Choroid plexus epithelial cell (primary cell): ENCODE results near the gene CPT1A.

ENCODE experiments used
- DNase-seq: peaks from one replicate; pipeline ENCODE4 v3.0.0-alpha.2; 2010; ENCODE audit warnings: low read depth
- H3K4me3 ChIP-seq: 2 replicates; pipeline ENCODE4 v1.5.1; 2011; ENCODE audit warnings: low read depth, mild to moderate bottlenecking, control low read depth, low read length, moderate library complexity
- CTCF ChIP-seq: conservative IDR thresholded peaks from 2 replicates; pipeline ENCODE4 v1.5.1; 2011; ENCODE audit warnings: low read depth, mild to moderate bottlenecking, control low read depth, inconsistent platforms, low read length, moderate library complexity

CPT1A gene

GRCh38 chr11:68828957-68829356 is 12.8 kb downstream of the CPT1A start:
- TF ChIP-seq CTCF: no peak
- no peak for DNase-seq
- H3K4me3 ChIP-seq: no peak overlapping the region

GRCh38 chr11:68828155-68828931 is 13.4 kb downstream of the CPT1A start:
- no peak for DNase-seq
- no peak for TF ChIP-seq CTCF
- H3K4me3 ChIP-seq: no peak overlapping the region

- no peak overlapping the region for H3K4me3 ChIP-seq
- no peak for TF ChIP-seq CTCF
- no peak for DNase-seq
Measured at GRCh38 chr11:68827733-68828132, 14.0 kb downstream of the CPT1A start.

GRCh38 chr11:68826726-68827125 is 15.0 kb downstream of the CPT1A start:
- TF ChIP-seq CTCF: no peak
- DNase-seq: no peak
- no peak overlapping the region for H3K4me3 ChIP-seq

GRCh38 chr11:68825571-68825970 is 16.1 kb downstream of the CPT1A start:
- DNase-seq: no peak
- no peak overlapping the region for H3K4me3 ChIP-seq
- no peak for TF ChIP-seq CTCF

GRCh38 chr11:68822546-68822945 is 19.2 kb downstream of the CPT1A start:
- no peak for TF ChIP-seq CTCF
- no peak for DNase-seq
- H3K4me3 ChIP-seq: no peak overlapping the region

- TF ChIP-seq CTCF: peak; percentile 33
- H3K4me3 ChIP-seq: no peak overlapping the region
- no peak for DNase-seq
Measured at GRCh38 chr11:68821670-68822069, 20.0 kb downstream of the CPT1A start.
